Uterus (tissue), 2 donors: ENCODE data around the gene NECTIN1.

ENCODE experiments used
- POLR2A ChIP-seq, 2 donors: fragments of 450-650 bp; IDR thresholded peaks; one replicate each; pipeline ENCODE4 v1.6.1; 2016; ENCODE audit warnings: antibody characterized with exemption in 2 of 2, mild to moderate bottlenecking in 1 of 2, moderate library complexity in 1 of 2
- TF ChIP-seq, protein P1 (sequence below), 4 experiments: fragments of 200-600 bp in 2 of 4; fragments of 450-650 bp in 2 of 4; sonication (generic) in 2 of 4; IDR thresholded peaks; one replicate each; pipeline ENCODE4 v1.5.1; 2016 to 2019; ENCODE audit warnings: antibody characterized with exemption in 4 of 4, mild to moderate bottlenecking in 2 of 4, moderate library complexity in 1 of 4

DNA sequence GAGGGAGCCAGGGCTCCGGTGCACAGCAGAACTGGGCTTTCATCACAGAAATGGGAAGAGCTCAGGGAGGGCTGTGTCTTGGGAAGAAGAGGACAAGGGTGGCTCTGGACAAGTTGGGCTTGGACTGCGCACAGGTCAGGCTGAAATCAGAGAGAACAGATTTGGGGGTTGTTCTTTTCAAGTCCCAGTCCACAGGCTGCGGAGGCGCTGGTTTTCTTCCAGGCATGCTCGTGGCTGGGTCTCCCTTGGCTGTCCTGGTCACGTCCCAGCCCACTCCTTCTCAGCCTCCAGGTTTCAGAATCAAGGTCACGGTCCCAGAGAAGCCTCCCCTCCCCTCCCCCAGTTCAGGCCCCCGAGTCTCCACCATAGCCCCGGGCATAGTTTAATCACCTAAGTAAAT, 17.0 kb downstream of the NECTIN1 start:
- TF ChIP-seq, protein P1, sequence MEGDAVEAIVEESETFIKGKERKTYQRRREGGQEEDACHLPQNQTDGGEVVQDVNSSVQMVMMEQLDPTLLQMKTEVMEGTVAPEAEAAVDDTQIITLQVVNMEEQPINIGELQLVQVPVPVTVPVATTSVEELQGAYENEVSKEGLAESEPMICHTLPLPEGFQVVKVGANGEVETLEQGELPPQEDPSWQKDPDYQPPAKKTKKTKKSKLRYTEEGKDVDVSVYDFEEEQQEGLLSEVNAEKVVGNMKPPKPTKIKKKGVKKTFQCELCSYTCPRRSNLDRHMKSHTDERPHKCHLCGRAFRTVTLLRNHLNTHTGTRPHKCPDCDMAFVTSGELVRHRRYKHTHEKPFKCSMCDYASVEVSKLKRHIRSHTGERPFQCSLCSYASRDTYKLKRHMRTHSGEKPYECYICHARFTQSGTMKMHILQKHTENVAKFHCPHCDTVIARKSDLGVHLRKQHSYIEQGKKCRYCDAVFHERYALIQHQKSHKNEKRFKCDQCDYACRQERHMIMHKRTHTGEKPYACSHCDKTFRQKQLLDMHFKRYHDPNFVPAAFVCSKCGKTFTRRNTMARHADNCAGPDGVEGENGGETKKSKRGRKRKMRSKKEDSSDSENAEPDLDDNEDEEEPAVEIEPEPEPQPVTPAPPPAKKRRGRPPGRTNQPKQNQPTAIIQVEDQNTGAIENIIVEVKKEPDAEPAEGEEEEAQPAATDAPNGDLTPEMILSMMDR (IDR thresholded peaks at IDR 0.05): no peak
- no peak for TF ChIP-seq POLR2A (IDR thresholded peaks at IDR 0.05)
